ENCODE results near the gene UNC5CL. TPM values are rescaled to one million over a fixed set of nuclear protein-coding genes. Genes with fewer than 3 reads are reported as not detected.

UNC5CL gene
- total RNA-seq, 1 experiment from 2014 or later, result 0.81 TPM

GRCh38 chr6:41079080-41079479 lies 40.1 kb upstream of the UNC5CL start:
- Histone ChIP-seq H3K79me2 (ENCODE audit: insufficient read depth, low read length) (peaks cover 38% of the 10 kb centered on the region), H4K8ac (replicated peaks; ENCODE audit: insufficient read length, low read depth, low read length) (no peak overlapping the region), H2BK12ac (ENCODE audit: insufficient read length, low read depth, low read length) (no peak overlapping the region), H3K79me1 (ENCODE audit: insufficient read depth, low read depth, low read length, poor library complexity, severe bottlenecking) (peaks cover 7% of the 10 kb centered on the region), H3K14ac (ENCODE audit: insufficient read depth, low read length) (no peak overlapping the region), H3K18ac (ENCODE audit: insufficient read length, low read depth, low read length) (no peak overlapping the region), H3K23me2 (ENCODE audit: insufficient read length, low read depth, low read length, poor library complexity, severe bottlenecking) (peaks cover 4% of the 10 kb centered on the region), H3K56ac (ENCODE audit: insufficient read length, low read depth, low read length) (no peak overlapping the region), H2BK5ac (ENCODE audit: insufficient read length, low read length) (no peak overlapping the region), H3K23ac (ENCODE audit: insufficient read length, low read depth, low read length) (no peak overlapping the region), H3K4me2 (ENCODE audit: insufficient read depth, insufficient read length, low read length) (no peak overlapping the region), H3K4me1 (ENCODE audit: insufficient read depth, low read length) (no peaks in the 10 kb centered on the region), H4K91ac (ENCODE audit: insufficient read length, low read depth, low read length) (no peak overlapping the region), H4K5ac (ENCODE audit: insufficient read length, low read depth, low read length) (no peak overlapping the region), H3K9me3 (ENCODE audit: control insufficient read depth, low read depth, low read length) (no peaks in the 10 kb centered on the region), H3K9ac (ENCODE audit: extremely low read depth, insufficient read length, low read length) (no peak overlapping the region), H2BK15ac (ENCODE audit: low read depth, low read length) (no peak overlapping the region), H3K27me3 (ENCODE audit: insufficient read depth, low read length) (no peaks in the 10 kb centered on the region), H3K4ac (ENCODE audit: low read depth, low read length) (no peak overlapping the region), H3T11ph (ENCODE audit: low read length) (no peak overlapping the region), H4K20me1 (ENCODE audit: control insufficient read depth, insufficient read depth, insufficient read length) (peaks cover 2% of the 10 kb centered on the region), H2BK120ac (ENCODE audit: low read depth, low read length, poor library complexity, severe bottlenecking) (no peak overlapping the region), H2BK20ac (ENCODE audit: low read depth, low read length, poor library complexity, severe bottlenecking) (no peak overlapping the region), H3K27ac (ENCODE audit: insufficient read length, low read depth, low read length) (no peak overlapping the region), H2AFZ (ENCODE audit: low read length) (no peak overlapping the region), H2AK5ac (ENCODE audit: insufficient read length, low read length) (no peak overlapping the region)
- Mint-ChIP-seq H3K9me3 (no peaks in the 10 kb centered on the region; a peak in 1 of 5 replicates), H3K4me3 (no peak overlapping the region), H3K27ac (no peak overlapping the region), H3K27me3 (ENCODE audit: low read depth) (no peaks in the 10 kb centered on the region), H3K36me3 (ENCODE audit: insufficient read depth in 1 of 3, low read depth in 3 of 3) (peaks cover 20 to 62% (median 57%) of the 10 kb centered on the region in 3 experiments; a peak in 6 of 7 replicates), H3K4me1 (peaks cover 23 to 25% of the 10 kb centered on the region in 2 experiments)
- TF ChIP-seq CTCF (conservative IDR thresholded peaks at IDR 0.05), result no peak
- DNase-seq, result no peak
- no CpG with 5 or more reads among the region's 1 CpG for WGBS (ENCODE audit: extremely low coverage, insufficient read length, low lambda C conversion rate)
